ENCODE data around the gene OPA1. TPM values are rescaled to one million over a fixed set of nuclear protein-coding genes. Genes with fewer than 3 reads are reported as not detected.

The OPA1 gene
- total and polyA plus RNA-seq, 2 of the 4 experiments (the other 2 are of a cell fraction) = 17.8 to 73.7 TPM

DNA sequence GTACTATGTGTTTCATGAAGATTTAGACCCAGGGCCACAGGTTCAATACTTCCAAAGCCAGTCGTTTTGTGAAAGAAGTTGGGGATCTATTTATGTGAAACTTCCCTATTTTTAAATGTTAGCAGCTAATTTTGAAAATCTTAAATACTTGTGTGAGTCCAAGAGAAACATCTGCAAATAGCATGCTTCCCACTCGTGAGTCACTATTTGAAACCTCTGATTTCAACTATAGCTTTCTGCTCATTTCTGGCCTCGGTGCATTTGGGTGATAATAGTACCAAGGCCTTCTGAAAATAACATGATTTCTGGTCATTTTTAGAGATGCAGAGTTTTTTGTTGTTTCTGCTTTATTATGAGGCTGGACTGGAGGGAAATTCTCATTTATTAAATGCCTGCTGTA, 110.0 kb downstream of the OPA1 start:
- Histone ChIP-seq H2BK120ac (ENCODE audit: low read depth, low read length) (no peak overlapping the region), H3K23ac (ENCODE audit: low read depth, low read length) (no peak overlapping the region), H4K8ac (ENCODE audit: low read depth in 2 of 2, low read length in 2 of 2) (no peak overlapping the region), H4K20me1 (ENCODE audit: insufficient read depth, low read length) (no peaks in the 10 kb centered on the region), H3K9me3 (ENCODE audit: control insufficient read depth, insufficient read depth, low read length) (no peaks in the 10 kb centered on the region), H3K27me3 (ENCODE audit: control insufficient read depth, insufficient read depth, low read length) (no peaks in the 10 kb centered on the region), H3K4ac (ENCODE audit: low read depth, low read length) (no peak overlapping the region), H2AK5ac (ENCODE audit: low read depth, low read length) (no peak overlapping the region), H3K4me1 (ENCODE audit: control insufficient read depth, insufficient read depth, low read length) (no peaks in the 10 kb centered on the region), H2AK9ac (replicated peaks; ENCODE audit: low read depth, low read length, poor library complexity) (no peak overlapping the region), H3K79me1 (ENCODE audit: low read depth in 1 of 2, low read length in 2 of 2) (no peaks in the 10 kb centered on the region), H3K4me3 (ENCODE audit: insufficient read depth, low read depth, low read length) (no peak overlapping the region), H3K18ac (ENCODE audit: low read depth, low read length) (no peak overlapping the region), H3K56ac (ENCODE audit: extremely low read depth, insufficient read depth, low read length) (no peak overlapping the region), H3K36me3 (ENCODE audit: control insufficient read depth, insufficient read depth, low read length) (peaks cover 3% of the 10 kb centered on the region), H2BK5ac (ENCODE audit: low read depth, low read length, poor library complexity, severe bottlenecking) (no peak overlapping the region), H3K27ac (ENCODE audit: insufficient read depth, low read length) (no peak overlapping the region), H4K91ac (ENCODE audit: insufficient read depth, low read depth, low read length) (no peak overlapping the region), H3K14ac (replicated peaks; ENCODE audit: low read depth, low read length) (no peak overlapping the region), H4K5ac (ENCODE audit: low read depth, low read length) (no peak overlapping the region), H2BK20ac (ENCODE audit: low read depth, low read length) (no peak overlapping the region), H3K9ac (ENCODE audit: low read depth, low read length) (no peak overlapping the region), H3K9me1 (ENCODE audit: insufficient read depth, low read length) (no peaks in the 10 kb centered on the region), H2AFZ (replicated peaks; ENCODE audit: low read length, poor library complexity) (no peak overlapping the region), H3K4me2 (ENCODE audit: low read depth, low read length) (no peak overlapping the region), H2BK15ac (ENCODE audit: low read depth, low read length) (no peak overlapping the region)
- ChIA-PET CTCF (interaction anchor here (0.5 kb wide), 1 partner anchor 24 kb away, joined by 3 read pairs; no protein-coding TSS in a partner anchor), POLR2A (ENCODE audit: unreplicated experiment) (no interaction called here)
- dilution Hi-C loops (cut with HindIII; ENCODE audit: low sequenced_read_pairs, unreplicated experiment) (no loop called here), in situ Hi-C loops (cut with MboI; ENCODE audit: low sequenced_read_pairs) (no loop called here), intact Hi-C loops (cut with micrococcal nuclease) (no loop called here)
- TF ChIP-seq, protein P1, sequence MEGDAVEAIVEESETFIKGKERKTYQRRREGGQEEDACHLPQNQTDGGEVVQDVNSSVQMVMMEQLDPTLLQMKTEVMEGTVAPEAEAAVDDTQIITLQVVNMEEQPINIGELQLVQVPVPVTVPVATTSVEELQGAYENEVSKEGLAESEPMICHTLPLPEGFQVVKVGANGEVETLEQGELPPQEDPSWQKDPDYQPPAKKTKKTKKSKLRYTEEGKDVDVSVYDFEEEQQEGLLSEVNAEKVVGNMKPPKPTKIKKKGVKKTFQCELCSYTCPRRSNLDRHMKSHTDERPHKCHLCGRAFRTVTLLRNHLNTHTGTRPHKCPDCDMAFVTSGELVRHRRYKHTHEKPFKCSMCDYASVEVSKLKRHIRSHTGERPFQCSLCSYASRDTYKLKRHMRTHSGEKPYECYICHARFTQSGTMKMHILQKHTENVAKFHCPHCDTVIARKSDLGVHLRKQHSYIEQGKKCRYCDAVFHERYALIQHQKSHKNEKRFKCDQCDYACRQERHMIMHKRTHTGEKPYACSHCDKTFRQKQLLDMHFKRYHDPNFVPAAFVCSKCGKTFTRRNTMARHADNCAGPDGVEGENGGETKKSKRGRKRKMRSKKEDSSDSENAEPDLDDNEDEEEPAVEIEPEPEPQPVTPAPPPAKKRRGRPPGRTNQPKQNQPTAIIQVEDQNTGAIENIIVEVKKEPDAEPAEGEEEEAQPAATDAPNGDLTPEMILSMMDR (conservative IDR thresholded peaks at IDR 0.05; ENCODE audit: low read depth, low read length) = no peak
- TF ChIP-seq MAZ (IDR thresholded peaks at IDR 0.05; ENCODE audit: borderline replicate concordance, low read depth, low read length) (no peak), SMC3 (IDR thresholded peaks at IDR 0.05; ENCODE audit: low read depth, low read length) (no peak), BHLHE40 (IDR thresholded peaks at IDR 0.05; ENCODE audit: low read depth, low read length) (no peak)
- no TSS peak for BruUV-seq (replicated peaks)
- DNase-seq = peak; percentile 65
- no CpG with 5 or more reads among the region's 3 CpGs for WGBS, 2 experiments (ENCODE audit: extremely low coverage in 2 of 2, insufficient read length in 1 of 2)
- peak; percentile 59; the same call in 1 of the 2 replicates for ATAC-seq (ENCODE audit: low read depth)
